ENCODE results near the gene DNAAF3.

Gene DNAAF3

GRCh38 chr19:55178781-55179599 lies 12.6 kb upstream of the DNAAF3 start:
- TF ChIP-seq NFIC (IDR thresholded peaks at IDR 0.05) = no peak
- no peak; the same call in 1 of the 2 replicates for TF ChIP-seq ZBTB7A (IDR thresholded peaks at IDR 0.05; ENCODE audit: low read depth)
- no peak for TF ChIP-seq REST (IDR thresholded peaks at IDR 0.05; ENCODE audit: low read depth)
- TF ChIP-seq FOXM1 (IDR thresholded peaks at IDR 0.05; ENCODE audit: borderline replicate concordance, low read depth) = peak; percentile 56; the same call in 1 of the 2 replicates
- no peak for TF ChIP-seq YY1 (IDR thresholded peaks at IDR 0.05; ENCODE audit: low read depth)
- TF ChIP-seq EGR1 (IDR thresholded peaks at IDR 0.05) = peak; percentile 57; the same call in 1 of the 2 replicates
- no peak for TF ChIP-seq RAD21 (IDR thresholded peaks at IDR 0.05; ENCODE audit: low read depth)
- TF ChIP-seq, protein P1, sequence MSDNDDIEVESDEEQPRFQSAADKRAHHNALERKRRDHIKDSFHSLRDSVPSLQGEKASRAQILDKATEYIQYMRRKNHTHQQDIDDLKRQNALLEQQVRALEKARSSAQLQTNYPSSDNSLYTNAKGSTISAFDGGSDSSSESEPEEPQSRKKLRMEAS (IDR thresholded peaks at IDR 0.05) = no peak; the same call in 1 of the 2 replicates
- TF ChIP-seq TCF12 (IDR thresholded peaks at IDR 0.05; ENCODE audit: low read depth) = no peak
- no peak for TF ChIP-seq EP300 (IDR thresholded peaks at IDR 0.05; ENCODE audit: borderline replicate concordance)
- TF ChIP-seq TEAD4 (IDR thresholded peaks at IDR 0.05) = no peak
- TF ChIP-seq CEBPB (IDR thresholded peaks at IDR 0.05) = no peak
- TF ChIP-seq CREB1 (IDR thresholded peaks at IDR 0.05; ENCODE audit: low read depth) = no peak
- TF ChIP-seq, protein P2, sequence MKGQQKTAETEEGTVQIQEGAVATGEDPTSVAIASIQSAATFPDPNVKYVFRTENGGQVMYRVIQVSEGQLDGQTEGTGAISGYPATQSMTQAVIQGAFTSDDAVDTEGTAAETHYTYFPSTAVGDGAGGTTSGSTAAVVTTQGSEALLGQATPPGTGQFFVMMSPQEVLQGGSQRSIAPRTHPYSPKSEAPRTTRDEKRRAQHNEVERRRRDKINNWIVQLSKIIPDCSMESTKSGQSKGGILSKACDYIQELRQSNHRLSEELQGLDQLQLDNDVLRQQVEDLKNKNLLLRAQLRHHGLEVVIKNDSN (IDR thresholded peaks at IDR 0.05) = no peak
- no peak for TF ChIP-seq TAF1 (IDR thresholded peaks at IDR 0.05; ENCODE audit: low read depth)

GRCh38 chr19:55176076-55176475 lies 9.7 kb upstream of the DNAAF3 start:
- TF ChIP-seq EP300 (IDR thresholded peaks at IDR 0.05; ENCODE audit: borderline replicate concordance) (no peak), TCF12 (IDR thresholded peaks at IDR 0.05; ENCODE audit: low read depth) (no peak), TAF1 (IDR thresholded peaks at IDR 0.05; ENCODE audit: low read depth) (no peak), ZBTB7A (IDR thresholded peaks at IDR 0.05; ENCODE audit: low read depth) (no peak)
- TF ChIP-seq, protein P2 (IDR thresholded peaks at IDR 0.05) = no peak

GRCh38 chr19:55175117-55175867 lies 8.9 kb upstream of the DNAAF3 start:
- TF ChIP-seq CREB1 (IDR thresholded peaks at IDR 0.05; ENCODE audit: low read depth) (no peak), TEAD4 (IDR thresholded peaks at IDR 0.05) (no peak), NFIC (IDR thresholded peaks at IDR 0.05) (no peak), ZBTB7A (IDR thresholded peaks at IDR 0.05; ENCODE audit: low read depth) (no peak), YY1 (IDR thresholded peaks at IDR 0.05; ENCODE audit: low read depth) (no peak), FOXM1 (IDR thresholded peaks at IDR 0.05; ENCODE audit: borderline replicate concordance, low read depth) (no peak), REST (IDR thresholded peaks at IDR 0.05; ENCODE audit: low read depth) (no peak), TAF1 (IDR thresholded peaks at IDR 0.05; ENCODE audit: low read depth) (no peak), RAD21 (IDR thresholded peaks at IDR 0.05; ENCODE audit: low read depth) (no peak)

DNA sequence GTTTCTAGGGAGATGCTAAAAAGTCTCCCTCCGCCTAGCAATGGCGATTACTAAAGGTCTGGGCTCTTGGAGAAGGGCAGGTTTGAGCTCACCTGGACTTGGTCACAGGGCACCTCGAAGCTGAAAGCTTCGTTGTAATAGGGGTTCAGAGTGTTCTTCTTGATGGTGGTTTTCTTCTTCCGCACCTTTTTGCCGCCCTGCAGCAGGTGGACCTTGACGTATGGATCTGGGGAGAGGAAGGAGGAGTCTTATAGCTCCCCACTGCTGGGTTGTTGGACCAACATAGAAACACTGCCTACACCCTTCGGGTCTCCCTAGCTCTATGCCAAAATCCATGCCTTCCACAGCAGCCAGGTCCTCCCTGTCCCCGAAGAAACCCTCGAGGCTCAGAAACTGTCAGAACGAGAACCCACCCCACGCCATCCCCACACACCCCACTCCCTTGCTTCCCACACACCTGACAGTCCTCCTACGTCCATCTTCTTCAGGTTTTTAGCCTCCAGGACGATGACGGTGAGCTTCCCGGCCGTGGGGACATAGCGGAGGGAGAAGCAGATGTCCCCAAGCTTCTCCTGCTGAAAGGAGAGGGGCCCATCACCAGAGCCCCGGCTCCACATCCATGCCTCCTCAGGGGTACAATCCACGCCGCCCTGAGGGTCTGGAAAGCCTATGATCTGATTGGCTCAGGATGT lies 8.2 kb upstream of the DNAAF3 start:
- no peak for TF ChIP-seq EP300 (IDR thresholded peaks at IDR 0.05; ENCODE audit: borderline replicate concordance)
- no peak for TF ChIP-seq TEAD4 (IDR thresholded peaks at IDR 0.05)
- TF ChIP-seq CREB1 (IDR thresholded peaks at IDR 0.05; ENCODE audit: low read depth) = no peak
- TF ChIP-seq YY1 (IDR thresholded peaks at IDR 0.05; ENCODE audit: low read depth) = no peak
- TF ChIP-seq TAF1 (IDR thresholded peaks at IDR 0.05; ENCODE audit: low read depth) = no peak
- TF ChIP-seq, protein P2 (IDR thresholded peaks at IDR 0.05) = no peak
- no peak for TF ChIP-seq EGR1 (IDR thresholded peaks at IDR 0.05)
- TF ChIP-seq, protein P1 (IDR thresholded peaks at IDR 0.05) = no peak
- no peak for TF ChIP-seq CEBPB (IDR thresholded peaks at IDR 0.05)
- no peak for TF ChIP-seq ZBTB7A (IDR thresholded peaks at IDR 0.05; ENCODE audit: low read depth)
- TF ChIP-seq FOXM1 (IDR thresholded peaks at IDR 0.05; ENCODE audit: borderline replicate concordance, low read depth) = no peak
- TF ChIP-seq RAD21 (IDR thresholded peaks at IDR 0.05; ENCODE audit: low read depth) = no peak
- TF ChIP-seq TCF12 (IDR thresholded peaks at IDR 0.05; ENCODE audit: low read depth) = no peak
- TF ChIP-seq REST (IDR thresholded peaks at IDR 0.05; ENCODE audit: low read depth) = no peak
